HG03060 (cell line): Measurements from ENCODE around the gene IGF2BP2.
"Not testable (repeated sequence)": the region's sequence is repeated elsewhere in the genome, so short reads cannot be mapped to it uniquely, and the experiment has no call there.

Experiments
- ATAC-seq: cut with Tn5 transposase; IDR thresholded peaks from one replicate; pipeline ENCODE4 v1.9.1; 2021; ENCODE audit warnings: low read depth, moderate number of reproducible peaks; ENCODE audit not compliant: unreplicated experiment

The IGF2BP2 gene

DNA sequence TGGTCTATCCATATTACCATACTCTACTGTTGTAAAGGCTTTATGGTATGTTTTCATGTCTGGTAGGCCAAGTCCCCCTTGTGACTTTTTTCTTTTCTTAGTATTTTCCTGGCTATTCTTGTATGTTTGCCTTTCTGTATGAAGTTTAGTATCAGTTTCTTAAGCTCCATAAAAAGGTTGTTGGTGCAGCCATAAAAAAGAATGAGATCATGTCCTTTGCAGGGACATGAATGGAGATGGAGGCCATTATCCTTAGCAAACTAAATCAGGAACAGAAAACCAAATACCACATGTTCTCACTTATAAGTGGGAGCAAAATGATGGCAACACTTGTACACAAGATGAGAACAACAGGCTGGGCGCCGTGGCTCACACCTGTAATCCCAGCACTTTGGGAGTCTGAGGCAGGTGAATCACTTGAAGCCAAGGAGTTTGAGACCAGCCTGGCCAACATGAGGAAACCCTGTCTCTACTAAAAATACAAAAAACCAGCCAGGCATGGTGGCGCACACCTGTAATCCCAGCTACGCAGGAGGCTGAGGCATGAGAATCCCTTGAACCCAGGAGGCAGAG lies 13.7 kb upstream of the IGF2BP2 start:
- not testable (repeated sequence) for ATAC-seq

GRCh38 chr3:185837414-185837813 lies 12.6 kb upstream of the IGF2BP2 start:
- no peak for ATAC-seq

- ATAC-seq, result no peak
These were observed 7.1 kb upstream of the IGF2BP2 start for GRCh38 chr3:185831990-185832389.

DNA sequence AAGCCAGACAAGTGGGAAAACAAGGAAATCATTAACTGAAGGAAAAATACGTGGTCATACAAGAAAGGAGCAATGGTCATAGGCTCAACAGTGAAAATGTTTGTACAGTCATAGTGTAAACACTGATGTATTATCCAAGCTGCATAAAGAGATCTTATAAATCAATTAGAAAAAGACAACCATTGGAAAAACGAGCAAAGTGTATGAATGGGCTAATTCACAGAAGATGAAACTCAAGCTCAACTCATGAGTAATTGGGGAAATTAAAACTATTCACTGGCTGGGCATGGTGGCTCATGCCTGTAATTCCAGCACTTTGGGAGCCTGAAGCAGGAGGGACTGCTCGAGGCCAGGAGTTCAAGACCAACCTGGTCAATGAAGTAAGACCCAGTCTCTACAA lies 6.4 kb upstream of the IGF2BP2 start:
- no peak for ATAC-seq

GRCh38 chr3:185830018-185830797 lies 5.4 kb upstream of the IGF2BP2 start:
- ATAC-seq, result no peak

DNA sequence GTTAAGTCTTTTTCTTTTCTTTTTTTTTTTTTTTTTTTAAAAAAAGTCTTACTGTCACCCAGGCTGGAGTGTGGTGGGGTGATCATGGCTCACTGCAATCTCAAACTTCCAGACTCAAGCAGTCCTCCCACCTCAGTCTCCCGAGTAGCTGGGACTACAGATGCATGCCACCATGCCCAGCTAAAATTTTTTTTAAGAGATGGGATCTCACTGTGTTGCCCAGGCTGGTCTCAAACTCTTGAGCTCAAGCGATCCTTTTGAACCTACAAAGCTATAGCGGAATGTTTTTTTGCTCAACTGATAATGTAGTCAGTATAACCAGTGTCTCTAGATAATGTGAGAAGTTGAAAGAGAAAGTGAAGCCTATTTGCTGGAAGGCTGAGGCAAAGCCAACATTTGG lies 3.9 kb upstream of the IGF2BP2 start:
- ATAC-seq, result no peak

DNA sequence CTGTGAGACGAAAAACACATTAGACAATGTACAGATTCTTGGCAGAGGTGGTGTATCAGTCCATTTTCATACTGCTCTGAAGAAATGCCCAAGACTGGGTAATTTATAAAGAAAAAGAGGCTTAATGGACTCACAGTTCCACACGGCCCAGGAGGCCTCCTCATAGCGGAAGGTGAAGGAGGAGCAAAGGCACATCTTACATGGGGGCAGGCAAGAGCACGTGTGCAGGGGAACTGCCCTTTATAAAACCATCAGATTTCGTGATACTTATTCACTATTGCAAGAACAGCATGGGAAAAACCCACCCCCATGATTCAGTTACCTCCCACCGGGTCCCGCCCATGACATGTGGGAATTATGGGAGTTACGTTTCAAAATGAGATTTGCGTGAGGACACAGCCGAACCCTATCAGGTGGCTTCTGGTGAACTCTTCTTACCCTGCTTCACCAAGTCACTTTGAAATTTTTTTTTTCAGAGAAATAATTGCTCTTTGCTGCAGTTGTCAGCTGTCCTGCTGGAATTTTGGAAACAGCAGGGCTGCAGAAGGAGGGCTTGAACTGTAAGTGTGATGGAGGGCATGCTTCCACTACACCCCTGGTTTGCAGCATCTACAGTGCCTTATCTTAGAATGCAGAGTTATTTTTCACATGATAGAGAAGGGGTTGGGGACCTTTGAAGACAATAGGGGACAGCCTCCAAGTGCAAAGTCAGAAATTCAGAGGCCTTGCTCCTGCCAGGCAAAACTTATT lies 2.9 kb upstream of the IGF2BP2 start:
- no peak for ATAC-seq

GRCh38 chr3:185825639-185826481 lies 1.0 kb upstream of the IGF2BP2 start:
- ATAC-seq, result no peak

DNA sequence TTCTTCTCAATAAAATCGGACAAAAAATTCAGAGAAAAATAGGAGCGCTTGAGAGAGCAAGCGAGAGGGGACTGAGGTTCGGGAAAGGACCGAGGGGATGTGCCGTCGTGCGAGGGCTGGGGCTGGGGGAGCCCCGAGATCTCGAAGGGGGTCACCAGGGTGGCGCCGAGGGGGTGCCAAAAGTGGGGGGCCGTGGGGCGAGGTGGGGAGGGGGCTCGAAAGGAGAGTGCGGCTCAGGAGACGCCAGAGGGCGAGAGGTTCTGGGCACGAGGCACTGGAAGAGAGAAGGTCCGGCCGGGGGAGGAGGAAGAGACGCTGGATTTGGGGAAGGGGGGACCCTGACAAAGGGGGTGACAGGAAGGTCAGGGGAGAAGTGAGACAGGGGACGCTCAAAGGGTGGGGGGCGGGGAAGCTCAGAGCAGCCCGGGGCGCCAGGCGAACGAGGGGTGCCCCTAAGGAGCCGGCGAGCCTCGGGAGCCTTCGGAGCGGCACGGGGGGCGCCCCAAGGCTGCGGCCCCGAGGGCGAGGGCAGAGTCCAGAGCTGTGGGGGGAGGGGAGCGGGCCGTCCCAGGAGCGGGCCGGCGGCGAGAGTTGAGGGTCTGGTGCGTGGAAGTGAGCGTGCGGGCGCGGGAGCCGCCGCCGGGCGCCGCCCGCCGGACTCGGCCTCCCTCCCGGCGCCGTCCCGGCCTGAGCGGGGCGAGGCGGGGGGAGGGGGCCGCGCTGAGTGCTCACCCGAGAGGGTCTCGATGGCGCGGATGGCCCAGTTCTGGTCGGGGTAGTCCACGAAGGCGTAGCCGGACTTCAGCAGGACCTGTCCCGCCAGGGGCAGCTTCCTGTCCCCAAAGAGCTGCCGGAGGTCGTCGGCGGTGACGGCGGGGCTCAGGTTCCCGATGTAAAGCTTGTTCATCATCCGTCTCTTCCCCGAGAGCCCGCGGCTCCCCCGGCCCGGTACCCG lies 514 bp downstream of the IGF2BP2 start:
- no peak for ATAC-seq

DNA sequence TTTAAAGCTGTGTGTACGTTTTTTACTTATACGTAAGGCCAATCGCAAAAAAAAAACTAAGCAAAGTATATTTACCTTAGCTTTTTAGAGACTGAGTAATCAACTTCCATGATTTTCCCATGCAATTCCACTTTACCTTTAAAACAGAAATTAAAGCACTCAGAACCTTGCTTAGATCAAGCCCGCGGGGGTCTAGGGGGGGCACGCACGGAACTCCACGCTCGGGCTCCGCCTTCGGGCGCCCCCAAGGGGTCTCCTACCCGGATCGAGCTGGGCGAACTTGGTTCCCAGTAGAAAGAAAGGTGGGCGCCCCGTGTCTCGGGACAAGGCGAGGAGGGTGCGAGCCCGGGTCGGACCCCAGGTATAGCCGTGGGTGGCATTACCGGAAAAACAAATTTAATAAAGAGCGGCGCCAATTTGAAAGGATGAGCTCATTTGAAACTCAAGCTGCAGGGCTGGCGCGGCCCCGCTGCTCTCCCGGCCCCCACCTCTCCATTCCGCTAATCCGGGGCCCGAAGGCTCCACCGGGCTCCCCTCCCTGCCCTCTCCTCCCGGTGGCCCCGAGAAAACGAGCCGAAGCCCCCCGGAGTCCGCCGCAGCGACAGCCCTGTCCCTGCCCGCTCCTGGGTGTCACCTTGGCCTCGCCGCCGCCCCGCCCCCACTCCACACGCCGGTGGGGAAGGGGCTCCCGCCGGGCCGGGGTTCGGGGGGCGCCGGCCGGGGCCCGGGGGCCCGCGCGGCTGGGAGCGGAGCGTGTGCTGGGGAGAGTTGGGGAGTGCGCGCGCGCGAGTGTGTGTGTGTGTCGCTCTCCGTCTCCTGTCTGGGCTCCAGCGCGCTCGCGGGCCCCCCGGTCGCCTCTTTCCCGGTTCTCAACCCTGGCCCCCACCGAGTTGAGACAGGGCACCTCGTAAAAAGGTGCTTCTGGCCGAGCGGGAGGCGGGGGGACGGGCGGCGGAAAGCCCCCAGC lies 1.5 kb downstream of the IGF2BP2 start:
- no peak for ATAC-seq

GRCh38 chr3:185822221-185823000 lies 2.4 kb downstream of the IGF2BP2 start:
- no peak for ATAC-seq

DNA sequence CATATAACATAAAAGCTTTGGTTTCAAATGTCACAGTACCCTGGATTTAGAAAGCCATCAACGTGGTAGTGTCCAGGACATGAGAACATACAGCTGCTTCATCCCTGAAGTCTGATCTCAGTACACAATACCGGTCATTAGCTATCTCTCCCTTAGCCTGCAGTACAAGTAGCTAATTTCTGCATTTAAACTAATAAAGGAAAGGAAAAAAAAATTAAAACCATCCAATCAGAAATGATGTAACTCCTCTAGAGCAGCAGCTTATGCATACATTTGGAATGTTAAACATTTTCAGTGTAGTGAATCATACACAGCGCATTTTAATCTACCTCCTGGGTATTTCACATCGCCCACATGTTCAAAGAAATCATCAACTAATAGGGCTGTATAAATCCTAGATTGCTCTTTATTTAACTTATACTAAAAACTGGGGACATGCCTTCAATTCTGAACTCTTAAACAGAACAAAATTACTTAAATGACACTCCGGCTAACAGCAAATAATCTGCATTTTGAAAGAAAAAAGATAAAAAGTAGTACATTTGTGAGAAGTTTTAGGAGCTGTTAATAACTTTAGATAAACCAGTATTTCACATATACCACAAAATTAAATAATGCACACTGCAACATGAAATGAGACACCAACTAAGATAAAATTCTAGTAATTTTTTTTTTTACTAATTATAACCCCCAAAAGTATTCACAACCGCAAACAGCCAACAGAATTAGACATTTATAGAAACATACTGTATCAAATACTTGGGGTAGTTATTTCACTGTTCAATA lies 3.7 kb downstream of the IGF2BP2 start:
- ATAC-seq, result no peak

DNA sequence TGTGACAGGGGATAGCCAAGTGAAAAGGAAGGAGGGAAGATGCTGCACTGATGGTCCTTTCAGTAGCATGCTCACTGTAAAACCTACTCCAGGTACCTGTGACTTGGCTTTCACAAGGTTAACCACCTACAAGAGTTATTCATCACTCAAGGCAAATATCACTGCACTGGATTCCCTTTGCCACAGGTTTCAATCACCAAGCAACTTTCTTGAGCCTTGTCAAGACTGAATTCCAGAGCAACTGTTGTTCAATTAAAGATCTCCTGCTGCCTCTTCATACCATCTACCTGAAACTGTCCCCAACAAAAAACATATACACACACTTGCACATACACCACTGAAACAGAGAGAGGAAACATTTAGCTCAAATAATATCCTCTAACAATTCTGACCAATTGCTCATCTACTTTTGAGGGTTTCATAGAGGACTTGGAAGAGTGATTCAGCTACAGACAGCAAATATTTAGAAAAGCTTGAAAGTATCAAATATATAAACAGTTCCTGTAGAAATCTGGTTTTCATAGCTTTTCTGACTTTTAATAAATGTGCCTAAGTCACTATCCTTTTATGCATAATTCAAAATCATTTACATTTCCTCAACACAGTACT lies 6.5 kb downstream of the IGF2BP2 start:
- no peak for ATAC-seq

- no peak for ATAC-seq
These were observed 9.2 kb downstream of the IGF2BP2 start for GRCh38 chr3:185815391-185816282.

- ATAC-seq, result no peak
These were observed 11.1 kb downstream of the IGF2BP2 start for GRCh38 chr3:185813691-185814215.
